GM18526 (cell line): ENCODE measurements around the gene SLC1A3.

ENCODE experiments used
- POLR2A ChIP-seq: IDR thresholded peaks from 3 replicates; pipeline ENCODE4 v1.6.1; 2011; ENCODE audit not compliant: insufficient read length; ENCODE audit errors: extremely low read depth

The SLC1A3 gene

DNA sequence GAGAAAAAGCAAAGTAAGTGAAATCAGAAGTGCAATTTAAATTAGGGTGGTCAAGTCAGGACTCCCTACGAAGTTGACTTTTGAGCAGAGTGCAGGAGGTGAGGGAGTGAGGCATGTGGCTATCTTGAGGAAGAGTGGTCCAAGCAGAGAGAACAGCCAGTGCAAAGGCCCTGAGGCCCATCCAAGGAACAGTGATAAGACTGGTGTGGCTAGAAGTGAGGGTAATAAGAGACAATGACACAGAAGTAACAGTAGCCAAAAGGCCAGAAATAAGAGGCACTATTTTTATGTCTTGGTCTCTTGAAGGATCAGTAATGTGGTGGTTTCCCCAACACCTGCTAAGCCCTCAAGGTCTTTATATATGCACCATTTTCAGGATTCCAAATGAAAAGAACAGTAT is 120.4 kb downstream of the SLC1A3 start:
- TF ChIP-seq POLR2A: no peak

DNA sequence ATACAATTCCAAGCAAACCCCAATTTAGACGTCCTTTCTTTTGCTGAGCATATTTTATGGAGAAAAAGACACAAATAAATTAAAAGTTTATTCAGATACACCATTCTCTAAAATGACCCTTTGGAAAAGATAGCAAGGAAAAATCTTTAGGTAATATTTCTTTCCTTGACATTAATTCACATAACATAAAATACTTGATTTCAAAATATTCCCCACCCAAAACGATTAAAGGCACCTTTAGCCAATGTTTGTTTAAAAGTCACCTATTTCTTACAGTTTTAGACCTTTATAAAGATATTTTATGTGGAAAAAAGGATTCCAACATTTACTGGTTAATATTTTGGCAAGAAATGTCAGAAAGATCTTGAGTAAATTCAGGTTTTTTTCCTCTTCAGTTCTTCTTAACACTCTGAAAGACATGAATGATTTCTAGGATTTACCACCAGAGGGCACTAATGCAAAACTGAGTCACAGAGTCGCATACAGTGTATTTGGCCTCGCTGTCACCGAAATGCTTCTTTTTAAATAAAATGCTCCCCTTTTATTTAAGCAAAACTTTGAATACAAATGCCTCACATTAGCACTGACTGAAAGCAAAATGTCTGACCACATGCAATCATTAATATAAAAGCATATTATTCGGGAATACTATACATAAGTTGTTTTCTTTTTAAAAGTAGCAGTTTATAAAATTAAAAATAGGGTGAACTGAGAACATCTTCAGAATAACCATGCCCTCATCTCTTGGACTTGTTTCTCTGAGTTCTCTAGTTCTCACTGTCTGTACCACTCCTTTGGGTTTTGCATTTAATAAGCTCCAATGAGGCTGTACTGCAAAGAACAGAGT is 122.5 kb downstream of the SLC1A3 start:
- TF ChIP-seq POLR2A: no peak

DNA sequence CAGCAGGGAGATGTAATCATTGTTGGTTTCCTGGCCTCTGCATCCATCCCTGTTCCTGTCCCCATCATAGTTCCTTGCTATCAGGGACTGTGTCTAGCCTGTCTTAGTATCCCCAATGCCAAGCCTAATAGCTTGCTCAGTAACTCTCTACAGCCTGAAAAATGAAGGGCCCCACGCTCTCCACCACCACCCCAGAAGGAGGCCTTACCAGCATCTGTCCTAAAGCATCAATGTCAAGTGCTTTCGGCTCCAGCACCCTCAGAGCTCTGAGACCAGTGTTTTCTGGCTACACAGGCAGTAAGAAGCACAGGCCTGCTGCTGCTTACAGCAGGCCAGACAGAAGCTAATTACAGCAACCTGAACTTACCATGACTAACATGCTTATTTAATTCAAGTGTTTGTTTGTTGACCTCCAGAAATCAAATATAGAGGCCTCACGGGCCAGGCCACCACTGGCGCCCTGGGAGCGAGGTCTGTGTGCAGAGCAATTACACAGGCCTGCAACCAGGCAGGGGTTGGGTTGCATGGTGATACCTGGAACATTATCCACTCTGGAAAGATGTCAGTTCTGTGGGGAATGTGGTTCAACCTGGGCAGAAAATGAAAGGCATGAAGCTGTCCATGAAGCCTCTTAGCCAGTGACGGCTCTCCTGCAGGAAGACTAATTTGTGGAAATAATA is 124.3 kb downstream of the SLC1A3 start:
- TF ChIP-seq POLR2A: no peak

GRCh38 chr5:36733183-36733582 is 126.8 kb downstream of the SLC1A3 start:
- no peak for TF ChIP-seq POLR2A

- no peak for TF ChIP-seq POLR2A
These were observed 128.0 kb downstream of the SLC1A3 start for GRCh38 chr5:36734422-36734821.

GRCh38 chr5:36735891-36736290 is 129.5 kb downstream of the SLC1A3 start:
- no peak for TF ChIP-seq POLR2A
